C4-2B (cell line): ENCODE measurements around the gene BTG2.

Experiments used
- ZFX ChIP-seq: fragments of 450-650 bp; IDR thresholded peaks from 2 replicates; pipeline ENCODE4 v1.6.1; 2017
- TF ChIP-seq, protein P1 (sequence below): fragments of 450-650 bp; conservative IDR thresholded peaks from 2 replicates; pipeline ENCODE4 v1.5.1; 2017; ENCODE audit warnings: mild to moderate bottlenecking

DNA sequence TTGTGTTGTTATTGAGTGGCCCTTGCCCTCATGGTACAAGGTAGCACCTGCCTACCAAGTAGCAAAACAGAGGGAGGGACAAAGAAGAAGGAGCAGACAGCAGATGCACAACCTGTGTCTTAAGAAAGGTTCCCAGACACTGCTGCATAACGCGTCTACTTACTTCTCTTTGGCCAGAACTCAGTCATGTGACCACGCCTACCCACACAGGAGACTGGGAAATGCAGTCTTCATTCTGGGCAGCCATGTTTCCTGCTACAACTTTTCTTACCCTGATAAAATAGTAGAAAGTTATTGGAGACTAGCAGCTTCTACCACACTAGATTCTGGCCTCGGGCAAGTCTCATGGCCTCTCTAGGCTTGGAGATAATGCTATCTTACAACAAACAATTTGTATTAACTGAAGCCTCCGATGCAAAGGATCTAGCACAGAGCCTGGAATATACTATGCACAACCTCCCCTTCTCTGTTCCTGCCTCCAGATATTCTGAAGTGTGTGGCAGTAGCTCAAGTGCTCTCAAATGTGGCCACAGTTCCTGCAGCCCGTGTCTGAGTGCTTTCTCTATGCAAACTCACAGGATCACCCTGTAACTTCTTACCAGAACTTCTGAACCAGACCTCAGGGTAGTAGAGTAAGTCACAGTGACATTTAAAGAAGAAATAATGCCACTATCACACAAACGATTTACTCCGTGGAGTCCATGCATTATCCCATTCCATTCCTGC is 34.1 kb upstream of the BTG2 start:
- TF ChIP-seq, protein P1, sequence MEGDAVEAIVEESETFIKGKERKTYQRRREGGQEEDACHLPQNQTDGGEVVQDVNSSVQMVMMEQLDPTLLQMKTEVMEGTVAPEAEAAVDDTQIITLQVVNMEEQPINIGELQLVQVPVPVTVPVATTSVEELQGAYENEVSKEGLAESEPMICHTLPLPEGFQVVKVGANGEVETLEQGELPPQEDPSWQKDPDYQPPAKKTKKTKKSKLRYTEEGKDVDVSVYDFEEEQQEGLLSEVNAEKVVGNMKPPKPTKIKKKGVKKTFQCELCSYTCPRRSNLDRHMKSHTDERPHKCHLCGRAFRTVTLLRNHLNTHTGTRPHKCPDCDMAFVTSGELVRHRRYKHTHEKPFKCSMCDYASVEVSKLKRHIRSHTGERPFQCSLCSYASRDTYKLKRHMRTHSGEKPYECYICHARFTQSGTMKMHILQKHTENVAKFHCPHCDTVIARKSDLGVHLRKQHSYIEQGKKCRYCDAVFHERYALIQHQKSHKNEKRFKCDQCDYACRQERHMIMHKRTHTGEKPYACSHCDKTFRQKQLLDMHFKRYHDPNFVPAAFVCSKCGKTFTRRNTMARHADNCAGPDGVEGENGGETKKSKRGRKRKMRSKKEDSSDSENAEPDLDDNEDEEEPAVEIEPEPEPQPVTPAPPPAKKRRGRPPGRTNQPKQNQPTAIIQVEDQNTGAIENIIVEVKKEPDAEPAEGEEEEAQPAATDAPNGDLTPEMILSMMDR = no peak
- TF ChIP-seq ZFX = no peak
